ENCODE data around the gene IL13.

The IL13 gene

DNA sequence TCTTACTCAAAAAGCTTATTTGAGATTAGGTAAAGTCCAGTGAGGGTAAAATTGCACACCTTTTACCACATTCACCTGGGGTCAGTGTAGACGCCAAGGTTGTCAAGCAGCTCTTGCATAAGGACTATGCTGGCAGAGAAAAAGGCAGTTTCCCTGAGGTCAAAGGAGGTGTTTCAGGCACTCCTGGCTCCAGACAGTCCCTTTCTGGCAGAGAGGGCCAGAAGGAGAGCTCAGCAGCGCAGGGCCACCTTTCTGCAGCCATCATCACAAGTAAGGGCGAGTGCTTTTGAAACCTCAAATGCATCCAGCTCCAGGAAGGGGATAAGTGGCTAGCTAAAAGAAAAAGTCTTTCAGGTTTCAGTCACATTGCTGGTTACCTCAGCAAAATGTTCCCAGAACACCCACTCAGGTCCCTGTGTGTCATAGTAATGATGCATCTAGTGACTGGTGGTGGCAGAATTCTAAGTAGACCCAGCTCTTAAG, 16.7 kb upstream of the IL13 start:
- TF ChIP-seq ZBTB7A (IDR thresholded peaks at IDR 0.05; ENCODE audit: low read depth) (no peak), FOXM1 (IDR thresholded peaks at IDR 0.05; ENCODE audit: borderline replicate concordance, low read depth) (no peak), TAF1 (IDR thresholded peaks at IDR 0.05; ENCODE audit: low read depth) (no peak), USF1 (IDR thresholded peaks at IDR 0.05) (no peak), CEBPB (IDR thresholded peaks at IDR 0.05) (no peak), RAD21 (IDR thresholded peaks at IDR 0.05; ENCODE audit: low read depth) (no peak), REST (IDR thresholded peaks at IDR 0.05; ENCODE audit: low read depth) (no peak), TEAD4 (IDR thresholded peaks at IDR 0.05) (no peak), EP300 (IDR thresholded peaks at IDR 0.05; ENCODE audit: borderline replicate concordance) (no peak), EGR1 (IDR thresholded peaks at IDR 0.05) (no peak), TCF12 (IDR thresholded peaks at IDR 0.05; ENCODE audit: low read depth) (no peak), NFIC (IDR thresholded peaks at IDR 0.05) (no peak), CREB1 (IDR thresholded peaks at IDR 0.05; ENCODE audit: low read depth) (no peak), YY1 (IDR thresholded peaks at IDR 0.05; ENCODE audit: low read depth) (no peak), MAX (IDR thresholded peaks at IDR 0.05) (no peak)

DNA sequence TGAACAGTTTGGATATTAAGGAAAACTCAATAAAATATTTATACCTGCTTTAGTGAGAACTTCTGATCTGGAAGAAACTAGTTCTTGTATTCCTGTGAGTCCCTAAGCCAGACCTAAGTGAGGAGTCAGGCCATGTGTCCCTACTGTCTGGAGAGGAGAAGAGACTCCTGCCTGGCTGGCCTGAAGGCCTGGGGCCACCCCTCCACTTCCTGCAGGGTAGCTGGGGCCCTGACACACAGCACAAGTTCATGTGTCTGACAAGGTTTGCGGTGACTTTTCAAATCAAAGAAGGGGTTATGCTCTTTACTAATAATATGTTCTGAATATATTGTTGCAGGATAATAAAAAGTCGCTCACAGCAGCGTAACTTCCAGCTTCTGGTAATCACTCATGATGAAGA, 16.1 kb upstream of the IL13 start:
- TF ChIP-seq CEBPB (IDR thresholded peaks at IDR 0.05) = no peak
- TF ChIP-seq REST (IDR thresholded peaks at IDR 0.05; ENCODE audit: low read depth) = no peak
- TF ChIP-seq TAF1 (IDR thresholded peaks at IDR 0.05; ENCODE audit: low read depth) = no peak
- no peak for TF ChIP-seq USF1 (IDR thresholded peaks at IDR 0.05)

DNA sequence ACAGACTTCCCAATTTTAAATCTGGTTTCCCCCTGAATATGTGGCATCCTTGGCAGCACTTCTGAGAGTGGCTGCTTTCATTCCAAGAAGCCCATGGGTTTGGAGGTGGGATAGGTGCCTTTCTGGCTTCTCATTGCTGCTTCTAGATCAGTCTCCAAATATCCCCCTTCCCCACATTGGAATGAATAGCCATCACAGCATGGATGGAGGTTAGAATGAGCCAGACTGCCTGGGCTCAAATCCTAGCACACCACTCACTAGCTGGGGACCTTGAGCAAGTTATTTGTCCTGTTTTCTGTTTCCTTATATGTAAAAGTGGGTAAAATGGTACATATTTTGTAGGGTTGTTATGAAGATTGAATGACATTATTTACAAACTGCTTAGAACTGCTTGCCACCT, 13.8 kb upstream of the IL13 start:
- TF ChIP-seq TEAD4 (IDR thresholded peaks at IDR 0.05) (no peak), MAX (IDR thresholded peaks at IDR 0.05) (no peak), NFIC (IDR thresholded peaks at IDR 0.05) (no peak), TAF1 (IDR thresholded peaks at IDR 0.05; ENCODE audit: low read depth) (no peak), EGR1 (IDR thresholded peaks at IDR 0.05) (no peak), YY1 (IDR thresholded peaks at IDR 0.05; ENCODE audit: low read depth) (no peak), CEBPB (IDR thresholded peaks at IDR 0.05) (no peak), USF1 (IDR thresholded peaks at IDR 0.05) (no peak), TCF12 (IDR thresholded peaks at IDR 0.05; ENCODE audit: low read depth) (no peak), FOXM1 (IDR thresholded peaks at IDR 0.05; ENCODE audit: borderline replicate concordance, low read depth) (no peak), EP300 (IDR thresholded peaks at IDR 0.05; ENCODE audit: borderline replicate concordance) (no peak), ZBTB7A (IDR thresholded peaks at IDR 0.05; ENCODE audit: low read depth) (no peak), REST (IDR thresholded peaks at IDR 0.05; ENCODE audit: low read depth) (no peak), RAD21 (IDR thresholded peaks at IDR 0.05; ENCODE audit: low read depth) (no peak), CREB1 (IDR thresholded peaks at IDR 0.05; ENCODE audit: low read depth) (no peak)

GRCh38 chr5:132646583-132647266, 11.2 kb upstream of the IL13 start:
- no peak for TF ChIP-seq TEAD4 (IDR thresholded peaks at IDR 0.05)
